Astrocyte (in vitro differentiated cells and primary cell): ENCODE data around the gene SSU72. TPM values are rescaled to one million over a fixed set of nuclear protein-coding genes. Genes with fewer than 3 reads are reported as not detected.
A peak's percentile ranks its signal among the peaks of the same experiment; 100 is the strongest.

ENCODE experiments used
- DNase-seq: peaks from one replicate; pipeline ENCODE4 v3.0.0-alpha.2; 2010; ENCODE audit warnings: low read depth
- FAIRE-seq: peaks from 2 replicates; lab custom pipeline; 2011; peaks lifted over from hg19 to GRCh38; lab: Jason Lieb, UNC
- H2AFZ ChIP-seq: 2 replicates; pipeline ENCODE4 v1.6.0; 2012; ENCODE audit warnings: low read depth, low read length, inconsistent platforms
- H3K27ac ChIP-seq: 2 replicates; pipeline ENCODE4 v1.5.1; 2011; ENCODE audit warnings: low read depth, low read length, inconsistent platforms
- H3K27me3 ChIP-seq: 2 replicates; pipeline ENCODE4 v1.6.0; 2011; ENCODE audit warnings: low read length, inconsistent platforms; ENCODE audit not compliant: insufficient read depth
- H3K36me3 ChIP-seq: 2 replicates; pipeline ENCODE4 v1.5.1; 2011; ENCODE audit warnings: low read length, inconsistent platforms; ENCODE audit not compliant: insufficient read depth
- H3K4me1 ChIP-seq: 2 replicates; pipeline ENCODE4 v1.5.1; 2011; ENCODE audit warnings: low read length, inconsistent platforms; ENCODE audit not compliant: insufficient read depth
- H3K4me2 ChIP-seq: 2 replicates; pipeline ENCODE4 v1.6.0; 2012; ENCODE audit warnings: low read length, inconsistent platforms
- H3K4me3 ChIP-seq: 2 replicates; pipeline ENCODE4 v1.5.1; 2011; ENCODE audit warnings: low read depth, mild to moderate bottlenecking, low read length, inconsistent platforms; ENCODE audit not compliant: insufficient read depth
- H3K79me2 ChIP-seq: 2 replicates; pipeline ENCODE4 v1.6.0; 2012; ENCODE audit warnings: mild to moderate bottlenecking, low read length, inconsistent platforms; ENCODE audit not compliant: insufficient read depth
- H3K9ac ChIP-seq: 2 replicates; pipeline ENCODE4 v1.6.0; 2012; ENCODE audit warnings: mild to moderate bottlenecking, low read length, inconsistent platforms
- H3K9me3 ChIP-seq: 2 replicates; pipeline ENCODE4 v1.5.1; 2012; ENCODE audit warnings: low read depth, mild to moderate bottlenecking, low read length, inconsistent platforms; ENCODE audit not compliant: insufficient read depth
- H4K20me1 ChIP-seq: 2 replicates; pipeline ENCODE4 v1.6.0; 2012; ENCODE audit warnings: low read length, inconsistent platforms; ENCODE audit not compliant: insufficient read depth
- H3K27ac Mint-ChIP-seq: one replicate; pipeline ENCODE4 v1.8.0; 2021; ENCODE audit warnings: mild to moderate bottlenecking, mixed read lengths; ENCODE audit not compliant: unreplicated experiment
- H3K27me3 Mint-ChIP-seq: one replicate; pipeline ENCODE4 v1.8.0; 2021; ENCODE audit warnings: low read depth, mixed read lengths; ENCODE audit not compliant: unreplicated experiment
- H3K36me3 Mint-ChIP-seq: one replicate; pipeline ENCODE4 v1.8.0; 2021; ENCODE audit warnings: low read depth, mixed read lengths; ENCODE audit not compliant: unreplicated experiment
- H3K4me1 Mint-ChIP-seq: one replicate; pipeline ENCODE4 v1.8.0; 2021; ENCODE audit warnings: low read depth, mixed read lengths; ENCODE audit not compliant: unreplicated experiment
- H3K4me3 Mint-ChIP-seq: one replicate; pipeline ENCODE4 v1.8.0; 2021; ENCODE audit warnings: mild to moderate bottlenecking, moderate library complexity, mixed read lengths; ENCODE audit not compliant: unreplicated experiment
- H3K9me3 Mint-ChIP-seq: one replicate; pipeline ENCODE4 v1.8.0; 2021; ENCODE audit warnings: mild to moderate bottlenecking, mixed read lengths; ENCODE audit not compliant: unreplicated experiment
- CTCF ChIP-seq: IDR thresholded peaks from 2 replicates; pipeline ENCODE4 v1.5.1; 2011; ENCODE audit warnings: low read depth, mild to moderate bottlenecking, inconsistent platforms, low read length, moderate library complexity; ENCODE audit not compliant: insufficient read depth
- EZH2 ChIP-seq: IDR thresholded peaks from 2 replicates; pipeline ENCODE4 v1.6.1; 2012; ENCODE audit warnings: mild to moderate bottlenecking, low read length, inconsistent platforms; ENCODE audit not compliant: insufficient read depth
- total RNA-seq: library from RNA; stranded (reverse); gene quantifications from 2 replicates; pipeline ENCODE4 v1.2.1, GENCODE V29; 2021

The SSU72 gene
- total RNA-seq, 1 donor from 2014 or later: 145 TPM

DNA sequence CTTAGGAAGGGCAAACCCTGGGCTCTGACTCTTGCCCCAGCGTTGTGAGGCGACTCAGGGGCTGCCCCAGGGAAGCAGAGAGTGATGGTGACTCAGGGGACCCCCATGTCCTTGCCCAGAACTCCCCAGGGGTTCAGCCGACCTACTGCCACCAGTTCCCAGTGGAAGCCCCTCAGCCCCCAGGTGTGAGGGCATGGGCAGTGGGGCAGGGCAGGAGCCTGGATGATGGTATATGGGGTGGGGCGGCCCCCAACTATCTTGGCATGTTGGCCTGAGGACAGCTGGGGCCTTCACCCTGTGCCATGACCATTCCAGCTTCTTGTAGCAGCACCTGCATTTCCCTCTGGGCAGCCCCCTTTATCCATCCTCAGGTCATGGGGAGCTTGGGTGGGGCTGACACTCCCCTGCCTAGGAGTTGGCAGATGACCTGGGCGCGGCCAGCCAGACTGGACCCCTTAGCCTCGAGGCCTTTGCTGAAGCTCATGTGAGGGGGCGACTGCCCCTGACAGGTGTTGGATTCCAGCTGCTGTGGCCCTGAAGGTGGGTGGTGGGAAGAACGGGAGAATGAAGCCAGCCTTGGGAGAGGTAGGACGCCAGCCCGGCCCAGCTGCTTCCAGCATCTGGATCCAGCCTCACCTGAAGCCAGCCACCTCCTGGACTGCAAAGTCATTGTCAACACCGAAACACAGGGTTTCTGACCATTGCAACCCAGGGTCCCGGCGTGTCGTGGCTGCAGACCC, 27.1 kb upstream of the SSU72 start:
- H3K27me3 Mint-ChIP-seq: peaks cover 23% of the 10 kb centered on the region
- H3K9ac ChIP-seq: no peak overlapping the region
- H3K9me3 ChIP-seq: no peaks in the 10 kb centered on the region
- no peak overlapping the region for H3K4me3 ChIP-seq
- H3K27ac ChIP-seq: no peak overlapping the region
- no peaks in the 10 kb centered on the region for H3K36me3 Mint-ChIP-seq
- H3K4me1 ChIP-seq: peaks cover 10% of the 10 kb centered on the region
- H3K4me1 Mint-ChIP-seq: no peaks in the 10 kb centered on the region
- H2AFZ ChIP-seq: no peak overlapping the region
- DNase-seq: no peak
- no peaks in the 10 kb centered on the region for H3K36me3 ChIP-seq
- TF ChIP-seq EZH2: no peak
- TF ChIP-seq CTCF: no peak
- no peak for FAIRE-seq
- H4K20me1 ChIP-seq: peaks cover 5% of the 10 kb centered on the region
- no peaks in the 10 kb centered on the region for H3K9me3 Mint-ChIP-seq
- no peak overlapping the region for H3K4me2 ChIP-seq
- H3K27ac Mint-ChIP-seq: no peak overlapping the region
- H3K4me3 Mint-ChIP-seq: no peak overlapping the region
- peaks cover 7% of the 10 kb centered on the region for H3K27me3 ChIP-seq
- H3K79me2 ChIP-seq: no peaks in the 10 kb centered on the region

DNA sequence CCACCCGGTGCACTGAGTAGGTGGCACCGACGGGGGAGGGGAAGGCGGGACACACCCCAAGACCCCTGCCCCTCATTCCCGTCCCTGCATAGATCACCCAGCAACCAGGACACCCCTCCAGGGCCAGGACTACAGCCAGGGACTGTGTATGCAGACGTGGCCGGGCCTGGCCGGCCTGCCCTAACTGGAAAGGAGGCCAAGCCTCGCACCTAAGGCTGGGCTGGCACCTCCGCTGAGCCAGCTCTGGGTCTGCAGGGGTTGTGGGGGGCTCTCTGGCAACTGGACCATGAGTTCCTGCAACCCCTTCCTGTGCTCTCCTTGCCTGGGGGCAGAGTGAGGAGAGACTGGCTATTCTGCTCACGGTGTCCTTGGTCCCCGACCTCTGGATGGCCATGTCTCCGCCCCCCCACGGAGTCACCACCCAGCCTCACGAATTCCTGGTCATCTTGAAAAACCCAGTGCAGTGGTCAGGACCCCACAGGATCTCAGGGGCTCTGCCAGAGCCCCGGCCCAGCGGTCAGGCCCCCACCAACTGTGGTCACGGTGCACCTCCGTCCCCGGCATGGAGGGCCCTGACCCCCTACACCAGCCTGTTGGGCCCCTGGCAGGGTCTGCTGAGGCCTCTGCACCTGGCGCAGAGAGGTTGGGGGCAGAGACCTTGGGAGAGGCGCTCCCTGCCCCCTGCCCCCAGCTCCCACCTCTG, 26.3 kb upstream of the SSU72 start:
- no peaks in the 10 kb centered on the region for H3K79me2 ChIP-seq
- H3K4me2 ChIP-seq: peak overlapping the region; percentile 77
- H3K4me1 ChIP-seq: peaks cover 10% of the 10 kb centered on the region
- H3K27me3 Mint-ChIP-seq: peaks cover 23% of the 10 kb centered on the region
- no peaks in the 10 kb centered on the region for H3K9me3 Mint-ChIP-seq
- H3K36me3 ChIP-seq: no peaks in the 10 kb centered on the region
- H3K4me3 ChIP-seq: no peak overlapping the region
- H3K9ac ChIP-seq: no peak overlapping the region
- H3K27ac ChIP-seq: no peak overlapping the region
- H2AFZ ChIP-seq: no peak overlapping the region
- no peak overlapping the region for H3K27ac Mint-ChIP-seq
- H3K4me1 Mint-ChIP-seq: no peaks in the 10 kb centered on the region
- no peak for TF ChIP-seq EZH2
- no peak for TF ChIP-seq CTCF
- no peak for FAIRE-seq
- H3K4me3 Mint-ChIP-seq: no peak overlapping the region
- H4K20me1 ChIP-seq: peaks cover 5% of the 10 kb centered on the region
- peaks cover 14% of the 10 kb centered on the region for H3K27me3 ChIP-seq
- no peak for DNase-seq
- H3K36me3 Mint-ChIP-seq: no peaks in the 10 kb centered on the region
- H3K9me3 ChIP-seq: no peaks in the 10 kb centered on the region
